OCI-LY7 (cell line): ENCODE data around the gene ZDHHC21. TPM values are rescaled to one million over a fixed set of nuclear protein-coding genes. Genes with fewer than 3 reads are reported as not detected.

Experiments used
- BruUV-seq: library from RNA; stranded (reverse); fragments of 400-500 nt; replicated peaks from 2 replicates; lab custom pipeline; 2021; lab: Mats Ljungman, UMichigan
- CTCF ChIA-PET: fragments of 300-600 bp; sonication (Branson Sonifier 250); formaldehyde crosslinking; loops from one replicate; lab custom pipeline; 2022; ENCODE audit warnings: antibody characterized with exemption; ENCODE audit not compliant: unreplicated experiment; lab: Charles Lee
- POLR2A ChIA-PET: fragments of 300-600 bp; sonication (Branson Sonifier 250); formaldehyde crosslinking; loops from one replicate; lab custom pipeline; 2022; ENCODE audit warnings: antibody characterized with exemption; lab: Charles Lee
- DNase-seq: peaks from one replicate; pipeline ENCODE4 v3.0.0-alpha.2; 2015; ENCODE audit warnings: low spot score
- H2AFZ ChIP-seq: fragments of 200-600 bp; sonication (generic), shearing (Covaris generic); 2 replicates; pipeline ENCODE4 v1.6.1; 2014; ENCODE audit warnings: mild to moderate bottlenecking, antibody characterized with exemption, low read length, moderate library complexity
- H3K27ac ChIP-seq: fragments of 200-600 bp; sonication (generic); 2 replicates; pipeline ENCODE4 v1.5.1; 2014; ENCODE audit warnings: mixed run types, low read depth, mild to moderate bottlenecking, moderate library complexity, low read length, inconsistent platforms; ENCODE audit not compliant: poor library complexity, severe bottlenecking
- H3K36me3 ChIP-seq: fragments of 200-600 bp; sonication (generic); 2 replicates; pipeline ENCODE4 v1.6.1; 2014; ENCODE audit warnings: mild to moderate bottlenecking, antibody characterized with exemption, low read length, moderate library complexity, mixed read lengths; ENCODE audit not compliant: insufficient read depth
- H3K4me1 ChIP-seq: fragments of 200-600 bp; sonication (generic); 2 replicates; pipeline ENCODE4 v1.5.1; 2014; ENCODE audit warnings: mild to moderate bottlenecking, low read length; ENCODE audit not compliant: insufficient read depth, poor library complexity, severe bottlenecking
- H3K4me2 ChIP-seq: fragments of 200-600 bp; sonication (generic); 2 replicates; pipeline ENCODE4 v1.6.1; 2014; ENCODE audit warnings: mild to moderate bottlenecking, low read length
- H3K4me3 ChIP-seq: fragments of 200-600 bp; sonication (generic); 2 replicates; pipeline ENCODE4 v1.5.1; 2014; ENCODE audit warnings: mild to moderate bottlenecking, low read depth, low read length; ENCODE audit not compliant: poor library complexity, severe bottlenecking
- H3K79me2 ChIP-seq: fragments of 200-600 bp; sonication (generic); 2 replicates; pipeline ENCODE4 v1.6.1; 2016; ENCODE audit warnings: low read depth, mild to moderate bottlenecking, low read length, moderate library complexity, mixed read lengths; ENCODE audit not compliant: insufficient read depth
- H3K9me2 ChIP-seq: fragments of 200-600 bp; sonication (generic); 2 replicates; pipeline ENCODE4 v1.6.1; 2016; ENCODE audit warnings: mild to moderate bottlenecking, low read length, mixed read lengths; ENCODE audit not compliant: insufficient read depth
- H3K9me3 ChIP-seq: fragments of 200-600 bp; sonication (generic); 2 replicates; pipeline ENCODE4 v1.6.1; 2014; ENCODE audit warnings: mild to moderate bottlenecking, mixed run types, low read length, mixed read lengths
- H4K20me1 ChIP-seq: fragments of 200-600 bp; sonication (generic); 2 replicates; pipeline ENCODE4 v1.6.1; 2014; ENCODE audit warnings: mild to moderate bottlenecking, antibody characterized with exemption, low read length, moderate library complexity, mixed read lengths; ENCODE audit not compliant: insufficient read depth
- EZH2phosphoT487 ChIP-seq: fragments of 200-600 bp; sonication (generic); IDR thresholded peaks from 2 replicates; pipeline ENCODE4 v1.6.1; 2018; ENCODE audit warnings: low read depth, borderline replicate concordance, mild to moderate bottlenecking, mixed run types, antibody characterized with exemption, low read length, moderate library complexity, mixed read lengths
- intact Hi-C: fragments of 100-400 bp; cut with micrococcal nuclease; formaldehyde crosslinking; loops from one replicate; pipeline ENCODE4 v1.10.0; 2022; ENCODE audit not compliant: unreplicated experiment
- total RNA-seq, 2 experiments: library from RNA; depleted of rRNA in 1 of 2; stranded (reverse); fragments of >200 nt in 1 of 2; shearing (Covaris generic) in 1 of 2; gene quantifications; 2 replicates each; pipeline ENCODE4 v1.2.3, GENCODE V29; 2014 to 2022
- TF ChIP-seq, protein P1 (sequence below): fragments of 200-600 bp; sonication (generic); conservative IDR thresholded peaks from 2 replicates; pipeline ENCODE4 v1.5.1; 2014; ENCODE audit warnings: mild to moderate bottlenecking, antibody characterized with exemption, low read length, moderate library complexity, mixed read lengths

Gene ZDHHC21
- total RNA-seq, 2 experiments from 2014 or later, result 13.0 to 16.2 TPM

DNA sequence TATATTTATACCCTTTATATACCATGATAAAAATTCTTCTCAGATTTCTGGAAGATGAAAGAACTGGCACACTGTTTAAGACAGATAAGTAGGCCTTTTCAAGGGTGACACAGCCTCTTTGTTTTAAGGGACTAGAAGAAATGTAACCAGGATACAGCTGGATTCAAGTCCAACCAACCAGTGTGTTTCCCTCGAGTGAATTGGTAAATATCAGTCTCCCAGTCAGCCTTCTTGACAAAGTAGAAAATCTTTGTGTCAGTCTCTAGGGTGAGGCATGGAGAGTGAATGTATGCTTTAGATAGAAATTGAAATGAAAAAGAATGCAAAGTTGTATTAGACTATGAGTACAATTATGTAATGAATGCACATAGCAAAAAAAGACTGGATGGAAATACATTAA lies 119.1 kb downstream of the ZDHHC21 start:
- Histone ChIP-seq H3K4me2 (no peak overlapping the region), H3K27ac (no peak overlapping the region), H3K36me3 (no peaks in the 10 kb centered on the region), H3K79me2 (no peaks in the 10 kb centered on the region), H4K20me1 (no peaks in the 10 kb centered on the region), H2AFZ (no peak overlapping the region), H3K9me3 (no peaks in the 10 kb centered on the region), H3K4me1 (no peaks in the 10 kb centered on the region), H3K9me2 (no peaks in the 10 kb centered on the region), H3K4me3 (no peak overlapping the region)
- no TSS peak for BruUV-seq
- TF ChIP-seq EZH2phosphoT487, result no peak
- TF ChIP-seq, protein P1, sequence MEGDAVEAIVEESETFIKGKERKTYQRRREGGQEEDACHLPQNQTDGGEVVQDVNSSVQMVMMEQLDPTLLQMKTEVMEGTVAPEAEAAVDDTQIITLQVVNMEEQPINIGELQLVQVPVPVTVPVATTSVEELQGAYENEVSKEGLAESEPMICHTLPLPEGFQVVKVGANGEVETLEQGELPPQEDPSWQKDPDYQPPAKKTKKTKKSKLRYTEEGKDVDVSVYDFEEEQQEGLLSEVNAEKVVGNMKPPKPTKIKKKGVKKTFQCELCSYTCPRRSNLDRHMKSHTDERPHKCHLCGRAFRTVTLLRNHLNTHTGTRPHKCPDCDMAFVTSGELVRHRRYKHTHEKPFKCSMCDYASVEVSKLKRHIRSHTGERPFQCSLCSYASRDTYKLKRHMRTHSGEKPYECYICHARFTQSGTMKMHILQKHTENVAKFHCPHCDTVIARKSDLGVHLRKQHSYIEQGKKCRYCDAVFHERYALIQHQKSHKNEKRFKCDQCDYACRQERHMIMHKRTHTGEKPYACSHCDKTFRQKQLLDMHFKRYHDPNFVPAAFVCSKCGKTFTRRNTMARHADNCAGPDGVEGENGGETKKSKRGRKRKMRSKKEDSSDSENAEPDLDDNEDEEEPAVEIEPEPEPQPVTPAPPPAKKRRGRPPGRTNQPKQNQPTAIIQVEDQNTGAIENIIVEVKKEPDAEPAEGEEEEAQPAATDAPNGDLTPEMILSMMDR, result no peak
- no peak for DNase-seq
- ChIA-PET POLR2A (no interaction called here), CTCF (no interaction called here)
- intact Hi-C loops, result no loop called here

- no peaks in the 10 kb centered on the region for H3K79me2 ChIP-seq
- no peaks in the 10 kb centered on the region for H3K4me1 ChIP-seq
- no peaks in the 10 kb centered on the region for H4K20me1 ChIP-seq
- H3K4me3 ChIP-seq, result no peak overlapping the region
- H3K9me2 ChIP-seq, result no peaks in the 10 kb centered on the region
- no peaks in the 10 kb centered on the region for H3K36me3 ChIP-seq
- TF ChIP-seq, protein P1, result no peak
- TF ChIP-seq EZH2phosphoT487, result no peak
- no peaks in the 10 kb centered on the region for H3K9me3 ChIP-seq
- BruUV-seq, result no TSS peak
- POLR2A ChIA-PET, result no interaction called here
- no peak overlapping the region for H3K4me2 ChIP-seq
- no peak overlapping the region for H2AFZ ChIP-seq
- no peak for DNase-seq
- intact Hi-C loops, result no loop called here
- CTCF ChIA-PET, result no interaction called here
- no peak overlapping the region for H3K27ac ChIP-seq
Observed at GRCh38 chr9:14573319-14573718, 119.9 kb downstream of the ZDHHC21 start.

- Histone ChIP-seq H3K79me2 (no peaks in the 10 kb centered on the region), H3K36me3 (no peaks in the 10 kb centered on the region), H4K20me1 (no peaks in the 10 kb centered on the region), H3K9me2 (no peaks in the 10 kb centered on the region), H3K4me2 (no peak overlapping the region), H3K4me3 (no peak overlapping the region), H3K9me3 (no peaks in the 10 kb centered on the region), H2AFZ (no peak overlapping the region), H3K4me1 (no peaks in the 10 kb centered on the region), H3K27ac (no peak overlapping the region)
- no peak for DNase-seq
- BruUV-seq, result no TSS peak
- POLR2A ChIA-PET, result interaction anchor here (0.5 to 0.7 kb wide), 2 partner anchors 86 to 900 kb away, joined by 3 to 5 read pairs; no protein-coding TSS in a partner anchor
- CTCF ChIA-PET, result no interaction called here
- intact Hi-C loops, result no loop called here
- TF ChIP-seq, protein P1, result no peak
- no peak for TF ChIP-seq EZH2phosphoT487
Observed at GRCh38 chr9:14565352-14566016, 127.7 kb downstream of the ZDHHC21 start.
